Effector CD8-positive, alpha-beta T cell (primary cell): ENCODE measurements around the gene RCAN1.
"Not testable (repeated sequence)": the region's sequence is repeated elsewhere in the genome, so short reads cannot be mapped to it uniquely, and the experiment has no call there.

Experiments
- DNase-seq: peaks from one replicate; lab custom pipeline; 2025; lab: John Stamatoyannopoulos, UW

Gene RCAN1

GRCh38 chr21:34621434-34622350 is 6.8 kb upstream of the RCAN1 start:
- DNase-seq, result no peak

GRCh38 chr21:34619841-34620665 is 5.1 kb upstream of the RCAN1 start:
- no peak for DNase-seq

- DNase-seq, result no peak
Measured at GRCh38 chr21:34618941-34619340, 4.0 kb upstream of the RCAN1 start.

- DNase-seq, result no peak
Measured at GRCh38 chr21:34617753-34618339, 2.9 kb upstream of the RCAN1 start.

GRCh38 chr21:34615487-34615814 is 538 bp upstream of the RCAN1 start:
- no peak for DNase-seq

- no peak for DNase-seq
Measured at GRCh38 chr21:34613679-34614627, 960 bp downstream of the RCAN1 start.

GRCh38 chr21:34612557-34612956 is 2.4 kb downstream of the RCAN1 start:
- no peak for DNase-seq

GRCh38 chr21:34612056-34612455 is 2.9 kb downstream of the RCAN1 start:
- no peak for DNase-seq

GRCh38 chr21:34611528-34611927 is 3.4 kb downstream of the RCAN1 start:
- no peak for DNase-seq

GRCh38 chr21:34609933-34610549 is 4.9 kb downstream of the RCAN1 start:
- no peak for DNase-seq

- no peak for DNase-seq
Measured at GRCh38 chr21:34609244-34609932, 5.5 kb downstream of the RCAN1 start.

- not testable (repeated sequence) for DNase-seq
Measured at GRCh38 chr21:34607376-34607775, 7.5 kb downstream of the RCAN1 start.

- no peak for DNase-seq
Measured at GRCh38 chr21:34606621-34607020, 8.3 kb downstream of the RCAN1 start.

GRCh38 chr21:34606051-34606450 is 8.9 kb downstream of the RCAN1 start:
- no peak for DNase-seq

- DNase-seq, result not testable (repeated sequence)
Measured at GRCh38 chr21:34604956-34605355, 10.0 kb downstream of the RCAN1 start.

- no peak for DNase-seq
Measured at GRCh38 chr21:34604556-34604955, 10.4 kb downstream of the RCAN1 start.

- DNase-seq, result no peak
Measured at GRCh38 chr21:34603710-34604057, 11.2 kb downstream of the RCAN1 start.

GRCh38 chr21:34603002-34603709 is 11.8 kb downstream of the RCAN1 start:
- peak; percentile 10 for DNase-seq

- no peak for DNase-seq
Measured at GRCh38 chr21:34602061-34602460, 12.9 kb downstream of the RCAN1 start.
